ENCODE results near the gene TRAPPC10. TPM values are rescaled to one million over a fixed set of nuclear protein-coding genes. Genes with fewer than 3 reads are reported as not detected.
"Not testable (repeated sequence)": the region's sequence is repeated elsewhere in the genome, so short reads cannot be mapped to it uniquely, and the experiment has no call there.

TRAPPC10 gene
- total and polyA plus RNA-seq, 3 experiments from 2014 or later: 45.1 to 54.7 (median 50.0) TPM

GRCh38 chr21:44122131-44122530 is 110.0 kb downstream of the TRAPPC10 start:
- H3K9me3 Mint-ChIP-seq; DNase-seq; H3K4me3 Mint-ChIP-seq; H3K36me3 Mint-ChIP-seq; H3K27ac ChIP-seq (ENCODE audit: low read depth, low read length); H3K27me3 Mint-ChIP-seq; H3K4me1 ChIP-seq (ENCODE audit: insufficient read depth, low read length); CTCF ChIA-PET; H3K9me3 ChIP-seq (ENCODE audit: low read length); H3K27ac Mint-ChIP-seq; H3K36me3 ChIP-seq (ENCODE audit: insufficient read depth, low read length); H3K27me3 ChIP-seq (ENCODE audit: insufficient read depth, low read length, poor library complexity, severe bottlenecking); POLR2A ChIA-PET; H3K4me1 Mint-ChIP-seq; H3K4me3 ChIP-seq (ENCODE audit: low read length): not testable (repeated sequence)

GRCh38 chr21:44127827-44128226 is 115.7 kb downstream of the TRAPPC10 start:
- H3K4me1 Mint-ChIP-seq; POLR2A ChIA-PET; H3K4me1 ChIP-seq (ENCODE audit: insufficient read depth, low read length); CTCF ChIA-PET; H3K27ac ChIP-seq (ENCODE audit: low read depth, low read length); H3K27me3 Mint-ChIP-seq; H3K9me3 Mint-ChIP-seq; DNase-seq; H3K4me3 Mint-ChIP-seq; H3K36me3 Mint-ChIP-seq; H3K27ac Mint-ChIP-seq; H3K36me3 ChIP-seq (ENCODE audit: insufficient read depth, low read length); H3K9me3 ChIP-seq (ENCODE audit: low read length); H3K27me3 ChIP-seq (ENCODE audit: insufficient read depth, low read length, poor library complexity, severe bottlenecking); H3K4me3 ChIP-seq (ENCODE audit: low read length): not testable (repeated sequence)

DNA sequence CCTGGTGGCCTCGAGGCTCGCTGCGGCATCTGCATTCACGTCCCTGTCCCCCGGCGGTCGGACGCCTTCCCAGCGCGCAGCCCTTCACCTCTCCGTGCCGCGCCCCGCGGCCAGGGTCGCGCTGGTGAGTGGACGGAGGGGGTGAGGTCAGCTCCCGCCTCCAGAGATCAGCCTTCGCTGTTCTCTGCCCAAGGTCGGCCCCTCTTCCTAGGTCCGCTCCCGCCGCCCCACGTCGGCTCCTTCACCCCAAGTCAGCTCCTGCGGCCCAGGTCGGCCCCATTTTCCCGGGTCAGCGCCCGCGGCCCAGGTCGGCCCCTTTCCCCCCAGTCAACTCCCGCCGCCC is 121.6 kb downstream of the TRAPPC10 start:
- H3K4me3 Mint-ChIP-seq: peak overlapping the region in 3 of 7 donors; percentile 27 to 60 (median 56)
- H3K27me3 ChIP-seq (ENCODE audit: insufficient read depth, low read length, poor library complexity, severe bottlenecking); POLR2A ChIA-PET: not testable (repeated sequence)

GRCh38 chr21:44134732-44135131 is 122.6 kb downstream of the TRAPPC10 start:
- H3K4me1 ChIP-seq (ENCODE audit: insufficient read depth, low read length); H3K9me3 ChIP-seq (ENCODE audit: low read length); H3K4me1 Mint-ChIP-seq; H3K27ac Mint-ChIP-seq; H3K27me3 ChIP-seq (ENCODE audit: insufficient read depth, low read length, poor library complexity, severe bottlenecking); H3K36me3 ChIP-seq (ENCODE audit: insufficient read depth, low read length); H3K36me3 Mint-ChIP-seq; DNase-seq; H3K4me3 ChIP-seq (ENCODE audit: low read length); POLR2A ChIA-PET; H3K27me3 Mint-ChIP-seq; H3K27ac ChIP-seq (ENCODE audit: low read depth, low read length); H3K9me3 Mint-ChIP-seq; CTCF ChIA-PET; H3K4me3 Mint-ChIP-seq: not testable (repeated sequence)

More for the DNA sequence above, 121.6 kb downstream of the TRAPPC10 start:
- H3K36me3 Mint-ChIP-seq; H3K27me3 Mint-ChIP-seq; CTCF ChIA-PET; H3K9me3 Mint-ChIP-seq; H3K4me3 ChIP-seq (ENCODE audit: low read length); H3K36me3 ChIP-seq (ENCODE audit: insufficient read depth, low read length); H3K27ac ChIP-seq (ENCODE audit: low read depth, low read length); H3K27ac Mint-ChIP-seq; DNase-seq; H3K4me1 Mint-ChIP-seq; H3K4me1 ChIP-seq (ENCODE audit: insufficient read depth, low read length); H3K9me3 ChIP-seq (ENCODE audit: low read length): not testable (repeated sequence)

DNA sequence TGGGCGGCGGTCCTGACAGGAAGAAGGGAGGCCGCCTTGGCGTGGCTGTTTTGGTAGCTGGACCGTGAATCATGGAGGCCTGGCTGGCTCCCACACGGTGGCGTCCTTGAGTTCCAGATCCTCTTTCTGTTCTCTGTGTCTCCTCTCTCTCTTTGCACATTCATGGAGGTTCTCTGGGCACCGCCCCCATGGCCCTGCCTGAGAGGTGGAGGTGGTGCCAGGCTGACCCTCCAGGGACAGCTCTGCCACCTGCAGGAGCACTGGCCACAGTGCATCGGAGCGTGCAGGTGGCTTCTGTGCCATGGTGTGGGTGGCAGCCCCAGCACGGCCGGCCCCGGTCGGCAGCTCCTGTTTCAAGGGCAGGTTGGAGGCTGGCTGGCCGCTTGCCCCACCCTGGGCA is 125.9 kb downstream of the TRAPPC10 start:
- H3K9me3 Mint-ChIP-seq; H3K4me1 Mint-ChIP-seq; H3K27ac ChIP-seq (ENCODE audit: low read depth, low read length); H3K4me3 Mint-ChIP-seq; H3K27ac Mint-ChIP-seq; H3K27me3 Mint-ChIP-seq; H3K36me3 ChIP-seq (ENCODE audit: insufficient read depth, low read length); CTCF ChIA-PET; H3K4me1 ChIP-seq (ENCODE audit: insufficient read depth, low read length); H3K27me3 ChIP-seq (ENCODE audit: insufficient read depth, low read length, poor library complexity, severe bottlenecking); H3K9me3 ChIP-seq (ENCODE audit: low read length); POLR2A ChIA-PET; H3K36me3 Mint-ChIP-seq; H3K4me3 ChIP-seq (ENCODE audit: low read length): not testable (repeated sequence)
- DNase-seq: peak in 1 of 5 donors; percentile 37

DNA sequence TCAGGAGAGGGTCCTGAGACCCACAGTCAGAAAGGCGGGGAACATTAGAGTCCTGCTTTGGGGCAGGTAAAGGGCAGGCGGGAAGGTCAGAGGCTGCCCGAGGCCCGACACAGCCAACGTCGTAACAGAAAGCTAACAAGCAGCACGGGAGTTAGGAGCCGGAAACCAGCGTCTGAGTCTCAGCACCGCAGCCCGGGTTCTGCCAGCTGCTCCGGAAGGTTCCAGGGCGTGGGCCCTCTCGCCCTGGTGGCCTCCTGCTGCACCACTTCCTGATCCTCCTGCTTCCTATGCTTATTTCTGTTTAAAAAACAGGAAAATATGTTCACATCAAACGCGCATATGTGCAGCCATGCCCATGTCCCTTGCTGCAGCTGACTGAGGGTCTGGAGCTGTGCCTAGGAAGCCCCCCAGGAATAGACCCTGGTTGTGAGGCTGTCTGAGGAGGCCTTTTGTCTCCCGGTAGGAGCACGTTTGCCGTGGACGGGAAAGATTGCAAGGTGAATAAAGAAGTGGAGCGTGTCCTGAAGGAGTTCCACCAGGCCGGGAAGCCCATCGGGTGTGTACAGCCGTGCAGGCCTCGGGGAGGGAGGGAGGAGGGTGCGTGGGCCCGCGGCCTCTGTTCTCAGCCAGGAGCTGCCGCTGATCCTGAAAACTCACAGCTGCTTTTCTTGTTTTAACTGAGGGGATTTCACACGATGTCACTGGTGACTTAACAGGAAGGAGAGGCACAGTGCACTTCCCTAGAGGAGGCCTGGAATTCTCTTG is 127.9 kb downstream of the TRAPPC10 start:
- H3K36me3 Mint-ChIP-seq; H3K36me3 ChIP-seq (ENCODE audit: insufficient read depth, low read length); H3K9me3 ChIP-seq (ENCODE audit: low read length); POLR2A ChIA-PET; H3K27ac ChIP-seq (ENCODE audit: low read depth, low read length); H3K4me1 ChIP-seq (ENCODE audit: insufficient read depth, low read length); H3K4me3 ChIP-seq (ENCODE audit: low read length); CTCF ChIA-PET; H3K9me3 Mint-ChIP-seq; H3K4me1 Mint-ChIP-seq; H3K27me3 ChIP-seq (ENCODE audit: insufficient read depth, low read length, poor library complexity, severe bottlenecking); H3K27me3 Mint-ChIP-seq: not testable (repeated sequence)
- peak in 2 of 5 donors; percentile 20 to 21 for DNase-seq
- Mint-ChIP-seq H3K4me3 (peak overlapping the region in 2 of 7 donors; percentile 25 to 78), H3K27ac (peak overlapping the region in 2 of 8 donors; percentile 78 to 84)

- H3K27me3 Mint-ChIP-seq; H3K4me3 Mint-ChIP-seq; CTCF ChIA-PET; H3K27me3 ChIP-seq (ENCODE audit: insufficient read depth, low read length, poor library complexity, severe bottlenecking); DNase-seq; H3K9me3 ChIP-seq (ENCODE audit: low read length); H3K4me1 Mint-ChIP-seq; H3K36me3 Mint-ChIP-seq; H3K4me1 ChIP-seq (ENCODE audit: insufficient read depth, low read length); H3K4me3 ChIP-seq (ENCODE audit: low read length); H3K27ac ChIP-seq (ENCODE audit: low read depth, low read length); POLR2A ChIA-PET; H3K27ac Mint-ChIP-seq; H3K9me3 Mint-ChIP-seq; H3K36me3 ChIP-seq (ENCODE audit: insufficient read depth, low read length): not testable (repeated sequence)
Measured at GRCh38 chr21:44140552-44140932, 128.4 kb downstream of the TRAPPC10 start.

- H3K4me1 Mint-ChIP-seq; H3K4me3 ChIP-seq (ENCODE audit: low read length); H3K4me3 Mint-ChIP-seq; H3K36me3 ChIP-seq (ENCODE audit: insufficient read depth, low read length); H3K27ac ChIP-seq (ENCODE audit: low read depth, low read length); CTCF ChIA-PET; DNase-seq; H3K9me3 ChIP-seq (ENCODE audit: low read length); H3K36me3 Mint-ChIP-seq; POLR2A ChIA-PET; H3K4me1 ChIP-seq (ENCODE audit: insufficient read depth, low read length); H3K27me3 ChIP-seq (ENCODE audit: insufficient read depth, low read length, poor library complexity, severe bottlenecking); H3K9me3 Mint-ChIP-seq; H3K27me3 Mint-ChIP-seq: not testable (repeated sequence)
- peak overlapping the region in 1 of 8 donors; percentile 40 for H3K27ac Mint-ChIP-seq
Measured at GRCh38 chr21:44142470-44142869, 130.4 kb downstream of the TRAPPC10 start.

DNA sequence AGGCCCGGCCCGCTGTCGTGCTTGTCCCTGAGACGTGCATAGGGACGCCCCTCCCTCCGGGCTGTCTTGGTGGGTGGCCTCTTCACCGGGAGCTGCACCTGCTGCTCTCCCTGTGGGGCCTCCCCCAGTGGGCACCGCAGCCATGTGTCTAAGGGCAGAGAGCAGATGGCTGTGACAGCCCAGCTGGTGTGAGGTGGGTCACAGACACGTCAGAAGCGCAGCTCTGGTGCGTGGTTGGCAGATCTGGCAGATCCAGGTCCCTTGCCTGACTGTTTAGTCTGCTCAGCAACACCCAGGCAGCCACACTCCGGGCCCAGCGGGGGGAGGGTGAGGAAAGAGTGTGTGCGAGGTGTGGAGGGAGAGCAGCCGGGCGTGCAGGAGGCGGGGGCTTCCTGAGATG is 131.3 kb downstream of the TRAPPC10 start:
- H3K4me3 Mint-ChIP-seq, CTCF ChIA-PET: not testable (repeated sequence)
- peak in 1 of 5 donors; percentile 58 for DNase-seq

More for the DNA sequence above, 131.3 kb downstream of the TRAPPC10 start:
- H3K9me3 ChIP-seq (ENCODE audit: low read length); H3K36me3 Mint-ChIP-seq; H3K4me1 Mint-ChIP-seq; H3K27me3 ChIP-seq (ENCODE audit: insufficient read depth, low read length, poor library complexity, severe bottlenecking); H3K27ac Mint-ChIP-seq; POLR2A ChIA-PET; H3K36me3 ChIP-seq (ENCODE audit: insufficient read depth, low read length); H3K9me3 Mint-ChIP-seq; H3K27me3 Mint-ChIP-seq; H3K27ac ChIP-seq (ENCODE audit: low read depth, low read length); H3K4me1 ChIP-seq (ENCODE audit: insufficient read depth, low read length); H3K4me3 ChIP-seq (ENCODE audit: low read length): not testable (repeated sequence)

Data from CD8-positive, alpha-beta memory T cell (primary cell).